H1 (cell line): ENCODE results near the gene DBX1. TPM values are rescaled to one million over a fixed set of nuclear protein-coding genes. Genes with fewer than 3 reads are reported as not detected.

ENCODE experiments used
- CTCF ChIA-PET: fragments of 300-600 bp; sonication (Branson Sonifier 250); formaldehyde crosslinking; loops from one replicate; lab custom pipeline; 2021; ENCODE audit not compliant: partially characterized antibody; lab: Charles Lee
- POLR2A ChIA-PET: fragments of 300-600 bp; sonication (Branson Sonifier 250); formaldehyde crosslinking; loops from one replicate; lab custom pipeline; 2021; ENCODE audit warnings: inconsistent platforms; ENCODE audit not compliant: partially characterized antibody; lab: Charles Lee
- DNase-seq, 2 experiments: peaks; one replicate each; pipeline versions ENCODE4 v3.0.0 to v3.0.0-alpha.2; 2010 to 2022; ENCODE audit warnings: low spot score in 2 of 2, low read depth in 1 of 2, mixed read lengths in 1 of 2
- FAIRE-seq: peaks from 2 replicates; lab custom pipeline; 2011; peaks lifted over from hg19 to GRCh38; lab: Jason Lieb, UNC
- H2AFZ ChIP-seq: 2 replicates; pipeline ENCODE4 v1.8.1; 2012; ENCODE audit warnings: low read length, inconsistent platforms
- H2AK5ac ChIP-seq: 2 replicates; pipeline ENCODE4 v1.6.1; 2013; ENCODE audit warnings: low read depth, low read length
- H2BK120ac ChIP-seq: replicated peaks from 2 replicates; pipeline ENCODE3; 2013; ENCODE audit warnings: low read depth, low read length, inconsistent platforms
- H2BK12ac ChIP-seq: 2 replicates; pipeline ENCODE4 v1.6.1; 2013; ENCODE audit warnings: low read depth, low read length
- H2BK15ac ChIP-seq: 2 replicates; pipeline ENCODE4 v1.6.1; 2013; ENCODE audit warnings: low read length
- H2BK20ac ChIP-seq: 2 replicates; pipeline ENCODE4 v1.6.1; 2013; ENCODE audit warnings: low read length
- H2BK5ac ChIP-seq: 2 replicates; pipeline ENCODE4 v1.6.1; 2013; ENCODE audit warnings: low read depth, low read length
- H3K14ac ChIP-seq: 2 replicates; pipeline ENCODE4 v1.6.1; 2013; ENCODE audit warnings: inconsistent platforms; ENCODE audit not compliant: insufficient read length
- H3K18ac ChIP-seq: 2 replicates; pipeline ENCODE4 v1.6.1; 2013; ENCODE audit warnings: low read length; ENCODE audit errors: extremely low read depth
- H3K23ac ChIP-seq: 2 replicates; pipeline ENCODE4 v1.6.1; 2013; ENCODE audit warnings: inconsistent platforms; ENCODE audit not compliant: insufficient read length
- H3K23me2 ChIP-seq: 2 replicates; pipeline ENCODE4 v1.6.1; 2013; ENCODE audit warnings: low read depth, low read length
- H3K27ac ChIP-seq: 2 replicates; pipeline ENCODE4 v1.6.1; 2011; ENCODE audit warnings: low read depth, low read length, inconsistent platforms
- H3K27me3 ChIP-seq, 4 experiments: replicated peaks in 1 of 4; 1 replicate in 1 of 4; 2 replicates in 3 of 4; pipeline versions ENCODE4 v1.6.1 to v1.8.1; 2011 to 2013; ENCODE audit warnings: low read length in 3 of 4, mild to moderate bottlenecking in 3 of 4, inconsistent platforms in 2 of 4, mixed read lengths in 2 of 4, moderate library complexity in 1 of 4; ENCODE audit not compliant: control insufficient read depth in 3 of 4, insufficient read depth in 3 of 4; ENCODE audit errors: extremely low read depth in 1 of 4
- H3K36me3 ChIP-seq, 4 experiments: 2 replicates each; pipeline versions ENCODE4 v1.6.1 to v1.8.1; 2011 to 2013; ENCODE audit warnings: mild to moderate bottlenecking in 4 of 4, low read length in 3 of 4, moderate library complexity in 2 of 4, control low read depth in 1 of 4, inconsistent platforms in 1 of 4; ENCODE audit not compliant: insufficient read depth in 4 of 4, control insufficient read depth in 2 of 4
- H3K4ac ChIP-seq: replicated peaks from 2 replicates; pipeline ENCODE3; 2013; ENCODE audit warnings: low read length, low read depth, mixed read lengths, inconsistent platforms; ENCODE audit not compliant: insufficient read length
- H3K4me1 ChIP-seq, 4 experiments: replicated peaks in 1 of 4; 1 replicate in 1 of 4; 2 replicates in 3 of 4; pipeline versions ENCODE4 v1.6.1 to v1.8.1; 2011 to 2013; ENCODE audit warnings: low read length in 3 of 4, inconsistent platforms in 2 of 4, mixed read lengths in 1 of 4; ENCODE audit not compliant: insufficient read depth in 4 of 4, control insufficient read depth in 3 of 4
- H3K4me2 ChIP-seq, 2 experiments: 2 replicates each; pipeline versions ENCODE4 v1.6.1 to v1.8.1; 2011 to 2013; ENCODE audit warnings: low read depth in 2 of 2, low read length in 2 of 2, control low read depth in 1 of 2, inconsistent platforms in 1 of 2, mild to moderate bottlenecking in 1 of 2; ENCODE audit not compliant: insufficient read depth in 1 of 2
- H3K4me3 ChIP-seq, 4 experiments: fragments of 200-600, 300-600 bp in 1 of 4; sonication (generic), shearing (Covaris generic), sonication (Bioruptor Twin) in 1 of 4; 2 replicates each; pipeline versions ENCODE4 v1.5.1 to v1.8.1; 2011 to 2016; ENCODE audit warnings: low read length in 4 of 4, low read depth in 3 of 4, control low read depth in 2 of 4, inconsistent platforms in 2 of 4, mild to moderate bottlenecking in 2 of 4, mixed read lengths in 1 of 4, moderate library complexity in 1 of 4; ENCODE audit not compliant: insufficient read depth in 2 of 4; ENCODE audit errors: extremely low read depth in 1 of 4
- H3K56ac ChIP-seq: replicated peaks from 2 replicates; pipeline ENCODE3; 2013; ENCODE audit warnings: low read depth, mild to moderate bottlenecking, mixed read lengths, low read length, inconsistent platforms; ENCODE audit not compliant: insufficient read length
- H3K79me1 ChIP-seq: 2 replicates; pipeline ENCODE4 v1.6.1; 2013; ENCODE audit warnings: low read depth, low read length, control low read depth
- H3K79me2 ChIP-seq, 2 experiments: 2 replicates each; pipeline versions ENCODE4 v1.6.1 to v1.8.1; 2012 to 2013; ENCODE audit warnings: low read length in 2 of 2, mild to moderate bottlenecking in 2 of 2, inconsistent platforms in 1 of 2; ENCODE audit not compliant: insufficient read depth in 2 of 2, control insufficient read depth in 1 of 2
- H3K9ac ChIP-seq, 4 experiments: replicated peaks in 1 of 4; 1 replicate in 1 of 4; 2 replicates in 3 of 4; pipeline versions ENCODE4 v1.6.1 to v1.8.1; 2011 to 2013; ENCODE audit warnings: low read depth in 3 of 4, low read length in 3 of 4, control low read depth in 2 of 4, mild to moderate bottlenecking in 2 of 4, moderate library complexity in 2 of 4, inconsistent platforms in 1 of 4; ENCODE audit errors: extremely low read depth in 1 of 4
- H3K9me3 ChIP-seq, 2 experiments: 2 replicates each; pipeline versions ENCODE4 v1.6.1 to v1.8.1; 2012 to 2013; ENCODE audit warnings: mild to moderate bottlenecking in 2 of 2, moderate library complexity in 2 of 2, control low read depth in 1 of 2, inconsistent platforms in 1 of 2, low read depth in 1 of 2, low read length in 1 of 2, mixed read lengths in 1 of 2; ENCODE audit not compliant: insufficient read depth in 2 of 2
- H4K20me1 ChIP-seq, 2 experiments: replicated peaks in 1 of 2; 2 replicates each; pipeline versions ENCODE3 to v1.8.1; 2011 to 2013; ENCODE audit warnings: inconsistent platforms in 2 of 2, low read length in 2 of 2, mild to moderate bottlenecking in 1 of 2; ENCODE audit not compliant: insufficient read depth in 2 of 2, control insufficient read depth in 1 of 2
- H4K5ac ChIP-seq: 2 replicates; pipeline ENCODE4 v1.6.1; 2013; ENCODE audit warnings: low read length, low read depth, mixed read lengths, inconsistent platforms; ENCODE audit not compliant: insufficient read length
- H4K8ac ChIP-seq: 2 replicates; pipeline ENCODE4 v1.8.0; 2013; ENCODE audit warnings: mild to moderate bottlenecking, moderate library complexity, low read length, inconsistent platforms; ENCODE audit not compliant: insufficient read depth; ENCODE audit errors: extremely low read depth
- H4K91ac ChIP-seq: replicated peaks from 2 replicates; pipeline ENCODE3; 2013; ENCODE audit warnings: low read length, mixed read lengths, inconsistent platforms; ENCODE audit not compliant: insufficient read length
- EGR1 ChIP-seq: IDR thresholded peaks from 2 replicates; pipeline ENCODE4 v1.6.1; 2011; ENCODE audit warnings: low read depth, low read length, borderline replicate concordance
- EZH2 ChIP-seq: fragments of 200-600 bp; sonication (generic); IDR thresholded peaks from 2 replicates; pipeline ENCODE4 v1.7.1; 2012; ENCODE audit warnings: low read depth, mild to moderate bottlenecking, moderate library complexity, low read length, inconsistent platforms; ENCODE audit not compliant: severe bottlenecking
- GTF2F1 ChIP-seq: IDR thresholded peaks from 2 replicates; pipeline ENCODE4 v1.6.1; 2012; ENCODE audit warnings: low read depth, low read length, improper control_type of control experiment, borderline replicate concordance
- HDAC2 ChIP-seq, 2 experiments: fragments of 300-600 bp in 1 of 2; sonication (generic) in 1 of 2; IDR thresholded peaks; 2 replicates each; pipeline ENCODE4 v1.6.1; 2011 to 2012; ENCODE audit warnings: low read depth in 2 of 2, low read length in 2 of 2, mild to moderate bottlenecking in 2 of 2, moderate library complexity in 2 of 2, borderline replicate concordance in 1 of 2, inconsistent platforms in 1 of 2
- RAD21 ChIP-seq, 2 experiments: IDR thresholded peaks in 1 of 2; conservative IDR thresholded peaks in 1 of 2; 2 replicates each; pipeline ENCODE4 v1.6.1; 2011; ENCODE audit warnings: low read depth in 2 of 2, low read length in 2 of 2, improper control_type of control experiment in 1 of 2, inconsistent platforms in 1 of 2, mild to moderate bottlenecking in 1 of 2, moderate library complexity in 1 of 2
- RNF2 ChIP-seq: fragments of 200-900, 300-1000 bp; sonication (generic); IDR thresholded peaks from 2 replicates; pipeline ENCODE4 v1.7.1; 2016; ENCODE audit warnings: borderline replicate concordance, low read depth, mild to moderate bottlenecking, antibody characterized with exemption, low read length; ENCODE audit not compliant: poor library complexity, severe bottlenecking; ENCODE audit errors: missing control alignments
- RXRA ChIP-seq: IDR thresholded peaks from 2 replicates; pipeline ENCODE4 v1.6.1; 2011; ENCODE audit warnings: low read depth, mild to moderate bottlenecking, low read length, moderate library complexity; ENCODE audit not compliant: insufficient read depth
- SIX5 ChIP-seq: IDR thresholded peaks from 2 replicates; pipeline ENCODE4 v1.6.1; 2011; ENCODE audit warnings: mild to moderate bottlenecking, low read depth, low read length
- YY1 ChIP-seq: IDR thresholded peaks from 2 replicates; pipeline ENCODE4 v1.6.1; 2011; ENCODE audit warnings: low read depth, mild to moderate bottlenecking, low read length
- WGBS, 2 experiments: shearing (Covaris generic) in 1 of 2; methylation state at CpG; one replicate each; pipeline versions ENCODE4 v1.1.6 to v1.1.7; 2013 to 2015; ENCODE audit warnings: low lambda C conversion rate in 2 of 2, mixed read lengths in 2 of 2, inconsistent platforms in 1 of 2, low coverage in 1 of 2, missing lambda C conversion rate in 1 of 2; ENCODE audit not compliant: insufficient replicate concordance in 2 of 2, insufficient coverage in 1 of 2, insufficient read length in 1 of 2; ENCODE audit errors: extremely low coverage in 1 of 2, missing lambda C conversion rate in 1 of 2; 5-methylcytosine and 5-hydroxymethylcytosine counted together
- polyA plus RNA-seq, 7 experiments: library from polyadenylated mRNA; depleted of rRNA in 3 of 7; stranded (reverse) in 5 of 7; unstranded in 2 of 7; fragments of >200 nt in 5 of 7; fragments of 200-250 nt in 2 of 7; gene quantifications; 1 replicate in 5 of 7; 2 replicates in 1 of 7; 4 replicates in 1 of 7; pipeline versions ENCODE4 v1.2.1 to v1.2.3, GENCODE V29; 2011 to 2013; ENCODE audit warnings: missing spikeins in 2 of 7, mixed read lengths in 2 of 7
- total RNA-seq: library from RNA; stranded (reverse); fragmentation: NEBNext Ultra II Directional; extraction: Animal tissue kit (Norgen Biotek cat#: 25700); gene quantifications from 2 replicates; pipeline ENCODE4 v1.2.1, GENCODE V29; 2021
- TF ChIP-seq, protein P1 (sequence below): IDR thresholded peaks from 2 replicates; pipeline ENCODE4 v1.6.1; 2012; ENCODE audit warnings: inconsistent platforms

The DBX1 gene
- total and polyA plus RNA-seq, 2 of the 8 experiments (the other 6 are each of a cell fraction or from before 2014, with no cell fraction given) = not detected

DNA sequence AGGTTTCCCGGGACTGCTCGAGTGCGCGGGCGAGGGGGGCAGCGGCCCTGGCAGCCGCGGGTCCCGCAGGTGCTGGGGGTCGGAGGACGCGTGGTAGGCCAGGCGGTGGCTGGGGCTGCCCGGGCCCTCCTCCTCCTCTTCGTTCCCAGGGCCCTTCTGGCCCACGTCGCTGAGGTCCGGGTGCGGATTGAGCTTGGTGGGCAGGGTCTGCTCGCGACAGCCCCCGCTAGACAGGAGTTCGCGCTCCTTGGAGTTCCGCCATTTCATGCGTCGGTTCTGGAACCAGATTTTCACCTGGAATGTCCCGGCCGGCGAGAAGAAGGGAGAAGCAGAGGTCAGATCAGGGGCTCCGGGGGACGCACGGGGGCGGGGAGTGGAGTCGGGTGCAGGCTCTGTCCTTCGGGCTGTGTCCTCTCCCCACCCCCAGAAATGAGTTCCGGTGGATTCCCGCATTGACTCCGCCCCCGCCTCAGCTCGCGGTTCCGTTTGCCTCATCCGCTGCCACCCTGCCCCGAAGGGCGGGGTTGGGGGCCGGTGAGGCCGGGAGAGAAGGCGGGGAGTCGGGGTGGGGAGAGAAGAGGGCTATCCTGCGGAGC is 3.9 kb downstream of the DBX1 start:
- Histone ChIP-seq H2AK5ac (no peak overlapping the region), H2BK12ac (no peak overlapping the region), H3K4ac (peak overlapping the region; percentile 63), H3K27me3 (peaks cover 41 to 69% (median 66%) of the 10 kb centered on the region in 4 experiments), H3K14ac (no peak overlapping the region), H4K5ac (peak overlapping the region; percentile 48), H2BK15ac (no peak overlapping the region), H4K20me1 (peaks cover 8 to 11% of the 10 kb centered on the region in 2 experiments), H2BK120ac (no peak overlapping the region), H3K9me3 (no peaks in the 10 kb centered on the region), H2BK20ac (no peak overlapping the region), H3K4me3 (peak overlapping the region; percentile 50 to 76 (median 57)), H4K8ac (peak overlapping the region; percentile 52), H3K79me1 (no peaks in the 10 kb centered on the region), H3K4me2 (peak overlapping the region; percentile 78 to 89), H3K36me3 (no peaks in the 10 kb centered on the region), H3K27ac (no peak overlapping the region), H3K23ac (no peak overlapping the region), H3K56ac (no peak overlapping the region), H3K18ac (peak overlapping the region; percentile 38; the same call in 1 of the 2 replicates), H3K4me1 (peaks cover 8 to 42% (median 20%) of the 10 kb centered on the region in 4 experiments), H4K91ac (no peak overlapping the region), H3K23me2 (peaks cover 16% of the 10 kb centered on the region; the same call in 1 of the 2 replicates), H2BK5ac (no peak overlapping the region; the same call in 1 of the 2 replicates), H2AFZ (no peak overlapping the region; the same call in 1 of the 2 replicates), H3K9ac (no peak overlapping the region; a peak in 2 of 7 replicates), H3K79me2 (no peaks in the 10 kb centered on the region)
- WGBS, 2 experiments = 2% methylated on average over 34 of the region's 51 CpGs; no CpG with 5 or more reads in 1 of the 2 experiments
- peak in 1 of 2 experiments; percentile 87 for DNase-seq
- POLR2A ChIA-PET = interaction anchor here (1.0 kb wide), 1 partner anchor 29 kb away, joined by 4 read pairs; no protein-coding TSS in a partner anchor
- CTCF ChIA-PET = interaction anchor here (0.7 to 2.1 kb wide), 2 partner anchors 28 to 199 kb away, joined by 4 to 8 read pairs; no protein-coding TSS in a partner anchor
- no peak for FAIRE-seq
- TF ChIP-seq HDAC2 (IDR thresholded peaks at IDR 0.05; ENCODE audit: borderline replicate concordance in 1 of 2, low read depth in 2 of 2, low read length in 2 of 2) = 0 out of 4 replicates have a peak, but pooled peaks of 1 of the 2 experiments have one; percentile 46
- no peak for TF ChIP-seq SIX5
- no peak for TF ChIP-seq RXRA
- no peak for TF ChIP-seq GTF2F1
- TF ChIP-seq RAD21 (IDR thresholded peaks at IDR 0.05 in 1 of 2, conservative IDR thresholded peaks at IDR 0.05 in 1 of 2; ENCODE audit: low read depth in 2 of 2, low read length in 2 of 2) = no peak
- peak; percentile 80 for TF ChIP-seq EZH2
- peak; percentile 50; the same call in 1 of the 2 replicates for TF ChIP-seq YY1
- TF ChIP-seq RNF2 = peak; percentile 53
- TF ChIP-seq, protein P1, sequence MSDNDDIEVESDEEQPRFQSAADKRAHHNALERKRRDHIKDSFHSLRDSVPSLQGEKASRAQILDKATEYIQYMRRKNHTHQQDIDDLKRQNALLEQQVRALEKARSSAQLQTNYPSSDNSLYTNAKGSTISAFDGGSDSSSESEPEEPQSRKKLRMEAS = peak; percentile 30; the same call in 1 of the 2 replicates
- TF ChIP-seq EGR1 = peak; percentile 69; the same call in 1 of the 2 replicates
